Activated CD8-positive, alpha-beta memory T cell treated with anti-CD3 and anti-CD28 coated beads, Interleukin-2, amount 50 U/mL, for 1 hour (primary cell): ENCODE data around the gene RGS13.

Experiments
- DNase-seq: peaks from one replicate; pipeline ENCODE4 v3.0.0-alpha.2; 2020; ENCODE audit errors: extremely low read depth

The RGS13 gene

DNA sequence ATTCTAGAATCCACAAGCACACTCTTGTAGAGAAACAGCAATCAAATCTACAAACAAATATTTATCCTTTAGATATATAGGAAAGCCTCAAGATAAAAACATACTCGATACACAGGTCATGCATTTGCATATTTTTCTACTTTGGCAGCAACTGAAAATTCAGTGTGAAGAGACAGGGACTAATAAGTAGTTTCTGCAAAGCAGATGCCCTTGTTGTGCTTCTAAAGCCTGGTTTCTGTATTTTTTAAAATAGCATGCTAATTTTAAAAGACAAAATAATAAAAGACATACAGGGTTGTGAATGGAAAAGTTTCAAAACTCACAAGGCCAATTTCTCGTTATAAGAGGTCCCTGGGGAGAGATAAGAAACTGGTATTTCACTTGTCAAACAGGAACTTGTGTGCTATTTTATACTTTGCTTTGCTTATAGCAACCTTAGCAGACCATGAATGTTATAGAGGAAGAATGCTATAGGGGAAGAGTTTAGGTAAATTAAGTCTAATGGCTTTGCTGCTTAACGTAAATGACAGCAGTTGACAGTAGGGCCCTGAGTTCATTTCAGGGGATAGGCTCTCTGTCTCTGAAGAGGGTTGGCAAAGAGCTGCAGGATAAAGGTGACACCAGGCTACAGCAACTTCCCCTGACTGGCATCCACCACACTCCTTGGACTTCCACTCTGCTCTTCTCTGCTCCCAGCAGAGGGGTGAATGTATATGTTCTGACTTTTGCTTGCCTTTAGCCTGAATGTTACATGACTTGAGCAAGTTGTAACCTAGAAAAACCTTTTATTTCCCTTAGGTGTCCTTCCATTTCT lies 9.4 kb upstream of the RGS13 start:
- no peak for DNase-seq

DNA sequence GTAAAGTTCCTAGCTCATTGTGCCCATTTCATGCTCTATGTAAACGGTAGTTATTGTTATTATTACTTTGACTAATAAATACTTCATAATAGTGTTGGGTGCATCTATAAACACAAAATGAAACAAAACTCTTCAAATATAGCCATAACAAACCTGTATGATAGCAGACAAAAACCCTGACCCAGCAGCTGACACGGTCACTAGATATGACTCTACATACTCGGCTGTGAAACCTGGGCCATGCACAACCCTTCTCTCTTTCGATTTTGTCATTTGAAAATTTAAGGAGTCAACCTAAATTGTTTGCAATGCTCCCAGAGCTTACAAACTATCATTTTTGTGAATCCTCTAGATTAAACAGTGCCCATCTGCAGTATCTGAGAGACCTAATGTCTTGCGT lies 8.0 kb upstream of the RGS13 start:
- DNase-seq = no peak

GRCh38 chr1:192628396-192629057 lies 7.4 kb upstream of the RGS13 start:
- DNase-seq = no peak

DNA sequence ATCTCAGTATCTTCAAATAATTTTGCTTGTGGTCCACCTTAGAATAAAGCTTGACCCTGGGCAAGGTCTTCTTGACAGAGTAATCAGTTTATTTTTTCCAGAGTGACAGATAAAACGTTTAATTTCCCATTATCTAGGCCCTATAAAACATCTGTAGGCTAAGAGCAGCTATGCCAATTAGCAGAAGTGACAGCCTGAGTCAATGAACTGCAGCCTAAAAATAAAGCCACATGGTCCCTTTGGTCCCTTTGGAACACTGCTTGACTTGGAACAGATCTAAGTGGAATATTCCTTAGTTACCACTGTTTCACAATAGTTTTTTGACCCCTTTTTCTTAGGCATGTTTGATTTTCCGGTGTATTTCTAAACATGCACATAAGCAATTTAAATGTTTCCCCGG lies 6.3 kb upstream of the RGS13 start:
- DNase-seq = no peak

DNA sequence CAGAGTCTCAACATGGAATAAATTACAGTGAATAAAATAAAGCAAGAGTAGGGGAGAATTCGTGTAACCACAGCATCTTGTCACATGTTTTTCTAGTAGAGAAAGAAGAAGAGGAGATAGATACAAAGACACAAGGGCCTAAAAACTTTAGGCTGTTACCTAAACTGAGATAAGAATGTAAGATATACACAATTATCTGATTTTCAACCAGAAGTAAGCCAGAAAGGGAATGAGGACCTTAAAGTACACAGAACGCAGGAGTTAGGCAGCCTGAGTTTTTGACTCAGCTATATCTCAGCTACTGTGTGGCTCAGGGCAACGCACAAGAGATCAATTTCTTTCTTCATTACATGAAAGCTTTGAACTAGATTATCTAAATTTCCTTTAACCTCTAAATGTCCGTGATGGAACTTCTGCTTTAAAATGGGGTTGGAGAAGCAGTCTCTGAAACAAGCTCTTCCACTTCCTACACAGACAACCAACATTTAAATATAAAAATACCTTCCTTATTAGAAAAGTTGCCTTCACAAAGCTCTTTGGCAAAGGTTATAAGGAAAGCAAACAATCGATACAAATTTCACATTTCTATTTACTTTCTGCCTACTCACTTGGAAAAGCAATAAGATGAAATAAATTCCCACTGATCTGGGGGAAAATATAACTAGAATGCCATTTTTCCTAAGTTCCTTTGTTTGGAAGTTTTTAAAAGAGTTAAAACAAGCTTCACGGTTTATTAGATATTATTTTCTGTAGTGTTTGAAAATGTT lies 5.2 kb upstream of the RGS13 start:
- DNase-seq = no peak

DNA sequence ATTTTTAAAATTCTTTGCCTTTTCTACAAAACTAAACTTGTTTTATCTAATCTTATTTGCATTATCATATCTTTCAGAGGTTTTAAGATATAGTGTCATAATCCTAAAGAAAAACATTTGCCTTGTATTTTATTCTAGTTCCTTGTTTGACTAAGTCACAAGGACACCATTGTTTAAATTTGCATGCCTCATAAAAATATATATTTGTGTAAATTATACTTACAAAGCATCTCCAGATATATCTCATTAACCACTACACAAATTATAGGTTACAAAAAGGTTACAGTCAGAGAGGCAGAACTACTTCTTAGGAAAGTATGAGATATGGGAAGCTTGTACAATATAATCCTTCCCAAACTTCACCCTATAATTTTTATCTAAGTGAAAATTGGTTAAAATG lies 4.2 kb upstream of the RGS13 start:
- no peak for DNase-seq

GRCh38 chr1:192632188-192632587 lies 3.8 kb upstream of the RGS13 start:
- no peak for DNase-seq

- DNase-seq = no peak
Observed at GRCh38 chr1:192632641-192633532, 3.1 kb upstream of the RGS13 start.

DNA sequence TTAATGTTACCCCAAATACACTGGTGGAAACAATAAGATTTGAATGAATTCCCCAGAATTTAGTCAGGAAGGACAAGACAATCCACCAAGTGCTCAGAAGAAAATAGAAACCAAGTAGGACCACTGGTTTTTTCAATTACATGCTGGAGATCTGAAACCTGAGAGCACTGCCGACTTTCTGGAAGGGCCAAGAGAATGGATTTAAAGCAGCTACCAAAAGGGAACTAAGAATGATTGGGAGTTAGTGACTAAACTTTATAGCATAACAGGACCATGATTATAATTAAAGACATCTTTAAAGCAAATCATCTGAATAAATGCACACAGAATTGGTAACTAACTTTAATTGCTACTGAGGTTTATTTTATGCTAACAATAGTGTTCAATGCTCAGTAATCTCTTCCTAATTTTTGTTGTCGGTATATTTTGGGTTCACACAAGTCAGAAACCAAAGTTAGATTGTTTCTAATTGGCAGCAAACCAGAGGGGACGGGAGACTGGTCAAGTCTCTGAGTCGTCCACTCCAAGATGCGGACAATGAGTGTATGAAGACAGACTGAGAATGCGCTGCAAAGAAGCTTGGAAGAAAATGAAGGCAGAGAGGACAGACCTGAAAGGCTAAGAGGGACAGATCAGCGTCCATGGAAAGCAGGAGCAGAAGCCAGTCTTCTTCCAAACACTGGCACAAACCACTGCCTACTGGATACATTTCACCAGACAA lies 2.3 kb upstream of the RGS13 start:
- DNase-seq = no peak

- no peak for DNase-seq
Observed at GRCh38 chr1:192635041-192635440, 906 bp upstream of the RGS13 start.

GRCh38 chr1:192639607-192640368 lies 3.8 kb downstream of the RGS13 start:
- no peak for DNase-seq

DNA sequence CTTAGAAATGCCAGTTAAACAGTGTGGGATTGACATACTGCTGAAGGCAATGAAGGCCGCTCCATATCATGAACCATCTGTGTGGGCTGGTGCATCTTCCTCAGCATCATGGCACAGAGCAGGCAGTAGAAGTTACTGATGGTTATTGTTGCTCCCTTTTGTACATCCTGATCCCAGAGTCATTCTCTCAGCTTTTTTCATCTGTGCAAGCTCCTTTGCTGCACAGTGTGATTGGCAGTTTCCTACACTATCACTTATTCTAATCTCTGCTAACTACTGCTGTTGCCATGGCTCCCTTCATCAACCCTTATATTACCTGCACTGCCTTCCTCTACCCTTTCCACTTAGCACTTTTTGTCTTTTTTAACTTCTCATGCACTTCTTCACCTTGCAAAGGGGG lies 16.2 kb downstream of the RGS13 start:
- no peak for DNase-seq

DNA sequence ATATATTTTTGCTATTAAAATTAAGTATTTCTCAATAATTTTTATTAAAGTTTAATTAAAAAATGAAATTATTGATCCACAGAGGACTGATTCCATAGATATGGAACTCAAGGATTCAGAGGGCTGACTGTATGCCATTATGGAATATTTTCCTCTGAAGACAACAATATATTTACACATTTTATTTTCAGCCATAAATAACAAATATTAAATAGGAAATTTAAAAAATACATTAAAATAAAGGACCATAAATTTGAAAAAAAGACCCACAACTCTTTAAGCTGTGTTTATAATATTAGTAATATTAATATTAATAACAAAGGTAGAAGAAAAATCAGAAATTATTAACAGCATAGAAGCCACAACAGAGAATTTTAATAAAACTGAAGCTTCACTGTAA lies 18.2 kb downstream of the RGS13 start:
- DNase-seq = no peak

GRCh38 chr1:192654591-192655251 lies 18.8 kb downstream of the RGS13 start:
- no peak for DNase-seq

- no peak for DNase-seq
Observed at GRCh38 chr1:192657760-192658159, 21.8 kb downstream of the RGS13 start.

GRCh38 chr1:192658255-192658654 lies 22.3 kb downstream of the RGS13 start:
- no peak for DNase-seq

DNA sequence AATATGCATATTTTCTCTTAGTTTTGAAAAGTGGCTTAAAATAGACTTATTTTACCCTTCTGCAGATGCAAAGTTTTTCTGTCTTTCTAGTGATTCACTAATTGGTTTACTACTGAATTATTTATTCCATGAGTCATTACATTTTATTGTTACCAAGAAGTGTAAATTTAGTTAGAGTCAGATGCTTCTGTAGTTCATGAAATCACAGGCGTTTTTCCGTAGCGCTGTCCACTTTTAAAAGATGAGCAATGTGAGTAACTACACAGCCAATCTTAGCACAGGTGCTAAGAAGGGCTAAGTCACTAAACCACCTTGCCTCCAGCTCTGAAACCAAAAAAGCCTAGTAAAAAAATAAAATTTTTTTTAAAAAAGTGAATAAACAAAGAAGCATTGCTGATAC lies 24.7 kb downstream of the RGS13 start:
- no peak for DNase-seq

- DNase-seq = no peak
Observed at GRCh38 chr1:192668409-192668983, 32.5 kb downstream of the RGS13 start.

- no peak for DNase-seq
Observed at GRCh38 chr1:192669174-192669573, 33.2 kb downstream of the RGS13 start.
